ENCODE data around the gene FRMD3. TPM values are rescaled to one million over a fixed set of nuclear protein-coding genes. Genes with fewer than 3 reads are reported as not detected.

Gene FRMD3
- total and polyA plus RNA-seq, 7 donors, result 5.9 to 27.4 (median 8.3) TPM

- TF ChIP-seq EP300 (IDR thresholded peaks at IDR 0.05), result no peak
- H3K4me1 ChIP-seq, result no peaks in the 10 kb centered on the region
- no peaks in the 10 kb centered on the region for H3K27me3 ChIP-seq
- no peaks in the 10 kb centered on the region for H3K36me3 ChIP-seq
- 79 to 81% methylated on average over 5 of the region's 5 CpGs for WGBS, 2 donors
- intact Hi-C loops (cut with DNase I), result no loop called here
- H3K4me3 ChIP-seq, result no peak overlapping the region
- no peak overlapping the region for H3K27ac ChIP-seq
- no peaks in the 10 kb centered on the region for H3K9me3 ChIP-seq
- DNase-seq, result no peak
These were observed 280.0 kb downstream of the FRMD3 start for GRCh38 chr9:83257937-83258891.

GRCh38 chr9:83247732-83248131 is 290.5 kb downstream of the FRMD3 start:
- Histone ChIP-seq H3K4me1 (no peaks in the 10 kb centered on the region), H3K27me3 (no peaks in the 10 kb centered on the region), H3K9me3 (peaks cover 0 to 7% (median 0%) of the 10 kb centered on the region in 4 donors), H3K4me3 (no peak overlapping the region), H3K27ac (no peak overlapping the region), H3K36me3 (no peaks in the 10 kb centered on the region)
- no peak for TF ChIP-seq POLR2AphosphoS5 (IDR thresholded peaks at IDR 0.05)
- TF ChIP-seq POLR2A (IDR thresholded peaks at IDR 0.05), result no peak
- TF ChIP-seq EP300 (IDR thresholded peaks at IDR 0.05), result no peak
- intact Hi-C loops (cut with DNase I), result no loop called here
- no peak for DNase-seq
- 75 to 84% methylated on average over 4 of the region's 4 CpGs for WGBS, 2 donors

- 91 to 94% methylated on average over 5 of the region's 5 CpGs for WGBS, 2 donors
These were observed 292.1 kb downstream of the FRMD3 start for GRCh38 chr9:83245979-83246659.

GRCh38 chr9:83242066-83242465 is 296.1 kb downstream of the FRMD3 start:
- WGBS, 2 donors, result 71 to 81% methylated on average over 2 of the region's 2 CpGs
- intact Hi-C loops (cut with DNase I), result no loop called here
- no peaks in the 10 kb centered on the region for H3K27me3 ChIP-seq
- DNase-seq, result no peak
- no peak for TF ChIP-seq CTCF (IDR thresholded peaks at IDR 0.05)
- TF ChIP-seq POLR2AphosphoS5 (IDR thresholded peaks at IDR 0.05), result no peak
- H3K4me3 ChIP-seq, result no peak overlapping the region
- H3K4me1 ChIP-seq, result no peaks in the 10 kb centered on the region
- H3K9me3 ChIP-seq, result no peaks in the 10 kb centered on the region
- no peaks in the 10 kb centered on the region for H3K36me3 ChIP-seq
- H3K27ac ChIP-seq, result no peak overlapping the region

More at GRCh38 chr9:83245979-83246659, 292.1 kb downstream of the FRMD3 start:
- Histone ChIP-seq H3K27me3 (no peaks in the 10 kb centered on the region), H3K9me3 (no peaks in the 10 kb centered on the region), H3K4me1 (no peaks in the 10 kb centered on the region), H3K36me3 (no peaks in the 10 kb centered on the region), H3K4me3 (no peak overlapping the region), H3K27ac (no peak overlapping the region)
- intact Hi-C loops (cut with DNase I), result no loop called here
- DNase-seq, result no peak
- TF ChIP-seq EP300 (IDR thresholded peaks at IDR 0.05), result no peak
- no peak for TF ChIP-seq POLR2AphosphoS5 (IDR thresholded peaks at IDR 0.05)
- no peak for TF ChIP-seq CTCF (IDR thresholded peaks at IDR 0.05)
- TF ChIP-seq POLR2A (IDR thresholded peaks at IDR 0.05), result no peak

- H3K36me3 ChIP-seq, result no peaks in the 10 kb centered on the region
- intact Hi-C loops (cut with DNase I), result no loop called here
- no peak overlapping the region for H3K4me3 ChIP-seq
- no peaks in the 10 kb centered on the region for H3K4me1 ChIP-seq
- no peak for TF ChIP-seq EP300 (IDR thresholded peaks at IDR 0.05)
- no peak for TF ChIP-seq POLR2AphosphoS5 (IDR thresholded peaks at IDR 0.05)
- no peak for TF ChIP-seq CTCF (IDR thresholded peaks at IDR 0.05)
- no peak for TF ChIP-seq POLR2A (IDR thresholded peaks at IDR 0.05)
- H3K27me3 ChIP-seq, result no peaks in the 10 kb centered on the region
- no peak overlapping the region for H3K27ac ChIP-seq
- no peak for DNase-seq
- 73 to 77% methylated on average over 4 of the region's 4 CpGs for WGBS, 2 donors
- no peaks in the 10 kb centered on the region for H3K9me3 ChIP-seq
These were observed 297.5 kb downstream of the FRMD3 start for GRCh38 chr9:83240671-83241070.
